ENCODE data around the gene HMG20B. TPM values are rescaled to one million over a fixed set of nuclear protein-coding genes. Genes with fewer than 3 reads are reported as not detected.

The HMG20B gene
- total and polyA plus RNA-seq, 2 of the 8 experiments (the other 6 are each of a cell fraction or from before 2014, with no cell fraction given): 42.9 to 74.2 TPM

DNA sequence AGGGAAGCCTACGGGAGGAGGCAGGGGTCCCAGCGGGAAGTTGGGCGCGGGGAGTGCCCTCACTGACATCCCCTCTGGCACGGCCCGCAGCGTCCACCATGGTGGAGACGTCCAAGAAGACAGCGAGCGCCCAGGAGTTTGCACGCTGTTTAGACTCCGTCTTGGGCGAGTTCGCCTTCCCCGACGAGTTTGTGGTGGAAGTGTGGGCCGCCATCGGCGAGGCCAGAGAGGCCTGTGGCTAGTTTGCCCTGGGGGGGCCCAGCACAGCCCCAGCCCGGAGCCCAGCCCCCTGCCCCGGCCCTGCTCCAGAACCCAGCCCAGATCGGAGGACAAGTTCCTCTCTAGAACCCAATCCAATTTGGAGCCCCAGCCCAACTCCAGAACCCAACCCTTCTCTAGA is 17.2 kb downstream of the HMG20B start (continued):
- TF ChIP-seq, protein P1, sequence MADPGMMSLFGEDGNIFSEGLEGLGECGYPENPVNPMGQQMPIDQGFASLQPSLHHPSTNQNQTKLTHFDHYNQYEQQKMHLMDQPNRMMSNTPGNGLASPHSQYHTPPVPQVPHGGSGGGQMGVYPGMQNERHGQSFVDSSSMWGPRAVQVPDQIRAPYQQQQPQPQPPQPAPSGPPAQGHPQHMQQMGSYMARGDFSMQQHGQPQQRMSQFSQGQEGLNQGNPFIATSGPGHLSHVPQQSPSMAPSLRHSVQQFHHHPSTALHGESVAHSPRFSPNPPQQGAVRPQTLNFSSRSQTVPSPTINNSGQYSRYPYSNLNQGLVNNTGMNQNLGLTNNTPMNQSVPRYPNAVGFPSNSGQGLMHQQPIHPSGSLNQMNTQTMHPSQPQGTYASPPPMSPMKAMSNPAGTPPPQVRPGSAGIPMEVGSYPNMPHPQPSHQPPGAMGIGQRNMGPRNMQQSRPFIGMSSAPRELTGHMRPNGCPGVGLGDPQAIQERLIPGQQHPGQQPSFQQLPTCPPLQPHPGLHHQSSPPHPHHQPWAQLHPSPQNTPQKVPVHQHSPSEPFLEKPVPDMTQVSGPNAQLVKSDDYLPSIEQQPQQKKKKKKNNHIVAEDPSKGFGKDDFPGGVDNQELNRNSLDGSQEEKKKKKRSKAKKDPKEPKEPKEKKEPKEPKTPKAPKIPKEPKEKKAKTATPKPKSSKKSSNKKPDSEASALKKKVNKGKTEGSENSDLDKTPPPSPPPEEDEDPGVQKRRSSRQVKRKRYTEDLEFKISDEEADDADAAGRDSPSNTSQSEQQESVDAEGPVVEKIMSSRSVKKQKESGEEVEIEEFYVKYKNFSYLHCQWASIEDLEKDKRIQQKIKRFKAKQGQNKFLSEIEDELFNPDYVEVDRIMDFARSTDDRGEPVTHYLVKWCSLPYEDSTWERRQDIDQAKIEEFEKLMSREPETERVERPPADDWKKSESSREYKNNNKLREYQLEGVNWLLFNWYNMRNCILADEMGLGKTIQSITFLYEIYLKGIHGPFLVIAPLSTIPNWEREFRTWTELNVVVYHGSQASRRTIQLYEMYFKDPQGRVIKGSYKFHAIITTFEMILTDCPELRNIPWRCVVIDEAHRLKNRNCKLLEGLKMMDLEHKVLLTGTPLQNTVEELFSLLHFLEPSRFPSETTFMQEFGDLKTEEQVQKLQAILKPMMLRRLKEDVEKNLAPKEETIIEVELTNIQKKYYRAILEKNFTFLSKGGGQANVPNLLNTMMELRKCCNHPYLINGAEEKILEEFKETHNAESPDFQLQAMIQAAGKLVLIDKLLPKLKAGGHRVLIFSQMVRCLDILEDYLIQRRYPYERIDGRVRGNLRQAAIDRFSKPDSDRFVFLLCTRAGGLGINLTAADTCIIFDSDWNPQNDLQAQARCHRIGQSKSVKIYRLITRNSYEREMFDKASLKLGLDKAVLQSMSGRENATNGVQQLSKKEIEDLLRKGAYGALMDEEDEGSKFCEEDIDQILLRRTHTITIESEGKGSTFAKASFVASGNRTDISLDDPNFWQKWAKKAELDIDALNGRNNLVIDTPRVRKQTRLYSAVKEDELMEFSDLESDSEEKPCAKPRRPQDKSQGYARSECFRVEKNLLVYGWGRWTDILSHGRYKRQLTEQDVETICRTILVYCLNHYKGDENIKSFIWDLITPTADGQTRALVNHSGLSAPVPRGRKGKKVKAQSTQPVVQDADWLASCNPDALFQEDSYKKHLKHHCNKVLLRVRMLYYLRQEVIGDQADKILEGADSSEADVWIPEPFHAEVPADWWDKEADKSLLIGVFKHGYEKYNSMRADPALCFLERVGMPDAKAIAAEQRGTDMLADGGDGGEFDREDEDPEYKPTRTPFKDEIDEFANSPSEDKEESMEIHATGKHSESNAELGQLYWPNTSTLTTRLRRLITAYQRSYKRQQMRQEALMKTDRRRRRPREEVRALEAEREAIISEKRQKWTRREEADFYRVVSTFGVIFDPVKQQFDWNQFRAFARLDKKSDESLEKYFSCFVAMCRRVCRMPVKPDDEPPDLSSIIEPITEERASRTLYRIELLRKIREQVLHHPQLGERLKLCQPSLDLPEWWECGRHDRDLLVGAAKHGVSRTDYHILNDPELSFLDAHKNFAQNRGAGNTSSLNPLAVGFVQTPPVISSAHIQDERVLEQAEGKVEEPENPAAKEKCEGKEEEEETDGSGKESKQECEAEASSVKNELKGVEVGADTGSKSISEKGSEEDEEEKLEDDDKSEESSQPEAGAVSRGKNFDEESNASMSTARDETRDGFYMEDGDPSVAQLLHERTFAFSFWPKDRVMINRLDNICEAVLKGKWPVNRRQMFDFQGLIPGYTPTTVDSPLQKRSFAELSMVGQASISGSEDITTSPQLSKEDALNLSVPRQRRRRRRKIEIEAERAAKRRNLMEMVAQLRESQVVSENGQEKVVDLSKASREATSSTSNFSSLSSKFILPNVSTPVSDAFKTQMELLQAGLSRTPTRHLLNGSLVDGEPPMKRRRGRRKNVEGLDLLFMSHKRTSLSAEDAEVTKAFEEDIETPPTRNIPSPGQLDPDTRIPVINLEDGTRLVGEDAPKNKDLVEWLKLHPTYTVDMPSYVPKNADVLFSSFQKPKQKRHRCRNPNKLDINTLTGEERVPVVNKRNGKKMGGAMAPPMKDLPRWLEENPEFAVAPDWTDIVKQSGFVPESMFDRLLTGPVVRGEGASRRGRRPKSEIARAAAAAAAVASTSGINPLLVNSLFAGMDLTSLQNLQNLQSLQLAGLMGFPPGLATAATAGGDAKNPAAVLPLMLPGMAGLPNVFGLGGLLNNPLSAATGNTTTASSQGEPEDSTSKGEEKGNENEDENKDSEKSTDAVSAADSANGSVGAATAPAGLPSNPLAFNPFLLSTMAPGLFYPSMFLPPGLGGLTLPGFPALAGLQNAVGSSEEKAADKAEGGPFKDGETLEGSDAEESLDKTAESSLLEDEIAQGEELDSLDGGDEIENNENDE (IDR thresholded peaks at IDR 0.05; ENCODE audit: insufficient replicate concordance, low read length): no peak
- TF ChIP-seq TBP (IDR thresholded peaks at IDR 0.05; ENCODE audit: low read depth, low read length): no peak
- TF ChIP-seq ASH2L (IDR thresholded peaks at IDR 0.05; ENCODE audit: low read length): no peak
- TF ChIP-seq SP1 (IDR thresholded peaks at IDR 0.05; ENCODE audit: low read depth, low read length): no peak
- TF ChIP-seq KDM4A (IDR thresholded peaks at IDR 0.05; ENCODE audit: low read depth, low read length, severe bottlenecking): no peak
- TF ChIP-seq POU5F1 (IDR thresholded peaks at IDR 0.05; ENCODE audit: low read depth, low read length): no peak
- TF ChIP-seq EZH2 (IDR thresholded peaks at IDR 0.05; ENCODE audit: low read depth, low read length, severe bottlenecking): no peak
- no peak for TF ChIP-seq NANOG (IDR thresholded peaks at IDR 0.05; ENCODE audit: insufficient read depth, low read depth, low read length, poor library complexity, severe bottlenecking)
- no peak for TF ChIP-seq JUND (IDR thresholded peaks at IDR 0.05; ENCODE audit: low read length)
- no peak for TF ChIP-seq POLR2A (IDR thresholded peaks at IDR 0.05; ENCODE audit: control extremely low read depth in 1 of 2, low read depth in 2 of 2, low read length in 2 of 2)
- TF ChIP-seq RFX5 (IDR thresholded peaks at IDR 0.05; ENCODE audit: borderline replicate concordance, low read depth, low read length): no peak
